ENCODE results near the gene PEX26. TPM values are rescaled to one million over a fixed set of nuclear protein-coding genes. Genes with fewer than 3 reads are reported as not detected.
A peak's percentile ranks its signal among the peaks of the same experiment; 100 is the strongest.

The PEX26 gene
- total and polyA plus RNA-seq, 9 of the 15 experiments (the other 6 are each of a cell fraction or from before 2014, with no cell fraction given): 0.35 to 39.6 (median 17.4) TPM

DNA sequence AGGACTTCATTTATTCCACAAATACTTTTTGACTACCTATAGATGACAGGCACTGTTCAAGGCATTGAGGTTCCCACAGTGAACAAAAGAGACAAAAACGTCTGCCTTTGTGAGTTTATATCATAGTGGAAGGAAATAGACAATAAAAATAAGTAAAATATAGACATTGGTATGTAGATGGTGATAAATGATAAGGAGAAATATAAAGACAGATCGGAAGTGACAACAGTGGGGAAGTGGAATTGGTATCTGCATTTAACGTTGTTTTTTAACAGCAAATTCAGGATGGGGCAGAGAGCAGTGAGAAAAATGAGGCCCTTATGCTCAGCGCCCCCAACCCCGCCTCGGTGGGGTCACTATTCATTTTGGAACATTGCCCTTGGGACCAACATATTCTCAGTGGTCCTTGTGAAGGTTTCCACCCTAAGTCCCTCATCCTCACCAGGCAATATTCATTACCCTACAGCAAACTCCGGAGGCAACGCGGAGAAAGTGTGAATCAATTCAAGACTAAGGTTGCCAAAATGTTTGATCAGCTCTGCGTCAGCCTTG is 627 bp upstream of the PEX26 start (continued):
- TF ChIP-seq, protein P1, sequence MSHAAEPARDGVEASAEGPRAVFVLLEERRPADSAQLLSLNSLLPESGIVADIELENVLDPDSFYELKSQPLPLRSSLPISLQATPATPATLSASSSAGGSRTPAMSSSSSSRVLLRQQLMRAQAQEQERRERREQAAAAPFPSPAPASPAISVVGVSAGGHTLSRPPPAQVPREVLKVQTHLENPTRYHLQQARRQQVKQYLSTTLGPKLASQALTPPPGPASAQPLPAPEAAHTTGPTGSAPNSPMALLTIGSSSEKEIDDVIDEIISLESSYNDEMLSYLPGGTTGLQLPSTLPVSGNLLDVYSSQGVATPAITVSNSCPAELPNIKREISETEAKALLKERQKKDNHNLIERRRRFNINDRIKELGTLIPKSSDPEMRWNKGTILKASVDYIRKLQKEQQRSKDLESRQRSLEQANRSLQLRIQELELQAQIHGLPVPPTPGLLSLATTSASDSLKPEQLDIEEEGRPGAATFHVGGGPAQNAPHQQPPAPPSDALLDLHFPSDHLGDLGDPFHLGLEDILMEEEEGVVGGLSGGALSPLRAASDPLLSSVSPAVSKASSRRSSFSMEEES (CRISPR knock-in tag; IDR thresholded peaks at IDR 0.05): no peak
- TF ChIP-seq CEBPG (CRISPR knock-in tag; IDR thresholded peaks at IDR 0.05) (0 out of 2 replicates have a peak, but pooled peaks have one; percentile 27), CEBPG (tag; conservative IDR thresholded peaks at IDR 0.05 in 1 of 2, IDR thresholded peaks at IDR 0.05 in 1 of 2) (no peak), JUN (IDR thresholded peaks at IDR 0.05; ENCODE audit: borderline replicate concordance, low read depth, low read length) (no peak), JUN (CRISPR knock-in tag; IDR thresholded peaks at IDR 0.05; ENCODE audit: borderline replicate concordance) (0 out of 2 replicates have a peak, but pooled peaks have one; percentile 59)

DNA sequence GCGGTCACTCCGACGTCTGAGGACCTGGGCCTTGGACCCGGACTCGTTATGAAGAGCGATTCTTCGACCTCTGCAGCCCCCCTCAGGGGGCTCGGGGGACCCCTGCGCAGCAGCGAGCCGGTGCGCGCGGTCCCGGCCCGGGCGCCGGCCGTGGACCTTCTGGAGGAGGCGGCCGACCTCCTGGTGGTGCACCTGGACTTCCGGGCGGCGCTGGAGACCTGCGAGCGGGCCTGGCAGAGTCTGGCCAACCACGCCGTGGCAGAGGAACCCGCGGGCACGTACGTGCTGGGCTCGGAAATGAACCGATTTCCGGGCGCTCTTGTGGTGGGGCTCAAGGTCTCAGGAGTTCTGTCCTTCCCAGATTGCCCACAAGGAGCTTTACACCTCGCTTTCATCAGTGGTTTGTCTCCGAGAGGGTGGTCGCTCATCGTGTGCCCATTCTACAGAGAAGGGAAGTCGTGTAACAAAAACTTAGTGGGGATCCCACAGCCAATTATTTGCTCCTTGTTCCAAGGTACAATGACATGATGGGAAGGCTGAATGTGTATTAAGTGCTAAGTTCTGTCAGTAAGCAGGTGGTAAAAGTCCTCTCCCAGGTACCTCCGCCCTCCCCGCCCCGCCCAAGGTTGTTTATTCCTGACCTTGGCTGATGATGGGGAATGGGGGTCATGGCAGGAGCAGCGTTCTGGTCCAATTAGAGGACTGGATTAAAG is 695 bp downstream of the PEX26 start:
- Histone ChIP-seq H3K4me3 (peak overlapping the region; percentile 84), H3K27ac (ENCODE audit: extremely low read depth, low read depth, low read length) (peak overlapping the region; percentile 70), H4K20me1 (replicated peaks; ENCODE audit: control insufficient read depth, insufficient read depth, low read length) (no peaks in the 10 kb centered on the region; the same call in 1 of the 2 replicates), H3K9ac (ENCODE audit: insufficient read depth in 1 of 2, low read depth in 2 of 2, low read length in 2 of 2) (peak overlapping the region; percentile 88 to 93), H2AFZ (ENCODE audit: low read depth, low read length) (peak overlapping the region; percentile 93), H3K9me3 (replicated peaks; ENCODE audit: control insufficient read depth, insufficient read depth, low read depth, low read length) (no peaks in the 10 kb centered on the region), H3K4me1 (replicated peaks in 1 of 2; ENCODE audit: control insufficient read depth in 2 of 2, insufficient read depth in 2 of 2, low read length in 2 of 2) (peaks cover 5 to 9% of the 10 kb centered on the region in 2 experiments; a peak in 4 of 5 replicates), H3K9me1 (ENCODE audit: control insufficient read depth, insufficient read depth, low read length) (no peaks in the 10 kb centered on the region), H3K4me2 (ENCODE audit: insufficient read depth, low read length) (peak overlapping the region; percentile 97), H3K79me2 (ENCODE audit: control insufficient read depth, insufficient read depth, low read length) (peaks cover 41% of the 10 kb centered on the region), H3K27me3 (ENCODE audit: control insufficient read depth in 2 of 2, insufficient read depth in 2 of 2, low read length in 2 of 2) (no peaks in the 10 kb centered on the region), H3K36me3 (ENCODE audit: control insufficient read depth, insufficient read depth, low read length) (peaks cover 41% of the 10 kb centered on the region)
- DNase-seq (ENCODE audit: extremely low read depth in 1 of 4, low spot score in 3 of 4): peak; percentile 34 to 78 (median 58)
- intact Hi-C loops (cut with micrococcal nuclease) (loop anchor here (5.0 kb wide), 1 partner anchor 51 kb away; no protein-coding TSS in a partner anchor), in situ Hi-C loops (cut with MboI) (loop anchor here (10.0 kb wide), 1 partner anchor 524 kb away; no protein-coding TSS in a partner anchor)
- TSS peak; percentile 60 for BruUV-seq (replicated peaks)
- ChIA-PET POLR2A (interaction anchor here (0.7 to 2.4 kb wide), 9 partner anchors 10 to 256 kb away, joined by 3 to 7 read pairs (median 4); no protein-coding TSS in a partner anchor), CTCF (ENCODE audit: low intra/inter-chr PET ratio) (interaction anchor here (4.6 kb wide), 1 partner anchor 247 kb away, joined by 82 read pairs; no protein-coding TSS in a partner anchor)
- WGBS (ENCODE audit: insufficient coverage, low coverage, missing lambda C conversion rate): 3% methylated on average over 33 of the region's 45 CpGs
- ATAC-seq: peak; percentile 41
- no peak for FAIRE-seq
- TF ChIP-seq, protein P2, sequence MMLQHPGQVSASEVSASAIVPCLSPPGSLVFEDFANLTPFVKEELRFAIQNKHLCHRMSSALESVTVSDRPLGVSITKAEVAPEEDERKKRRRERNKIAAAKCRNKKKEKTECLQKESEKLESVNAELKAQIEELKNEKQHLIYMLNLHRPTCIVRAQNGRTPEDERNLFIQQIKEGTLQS (IDR thresholded peaks at IDR 0.05): no peak
- TF ChIP-seq, protein P2 (CRISPR knock-in tag; conservative IDR thresholded peaks at IDR 0.05): no peak
- TF ChIP-seq SIN3A (IDR thresholded peaks at IDR 0.05; ENCODE audit: borderline replicate concordance in 2 of 2, control insufficient read depth in 1 of 2, low read depth in 2 of 2, low read length in 2 of 2) (peak in 1 of 2 experiments; percentile 48; a peak in 1 of 4 replicates), SIX5 (IDR thresholded peaks at IDR 0.05; ENCODE audit: borderline replicate concordance in 1 of 2, insufficient read depth in 1 of 2, low read depth in 1 of 2, low read length in 2 of 2) (no peak), XRCC5 (IDR thresholded peaks at IDR 0.05; ENCODE audit: low read depth, low read length) (0 out of 2 replicates have a peak, but pooled peaks have one; percentile 11)
